GM21515 (cell line): Measurements from ENCODE around the gene TUBB2A.
"Not testable (repeated sequence)": the region's sequence is repeated elsewhere in the genome, so short reads cannot be mapped to it uniquely, and the experiment has no call there.

Experiments used
- ATAC-seq: cut with Tn5 transposase; IDR thresholded peaks from one replicate; pipeline ENCODE4 v1.9.1; 2021; ENCODE audit not compliant: unreplicated experiment

The TUBB2A gene

GRCh38 chr6:3156184-3157130 lies 887 bp downstream of the TUBB2A start:
- not testable (repeated sequence) for ATAC-seq

GRCh38 chr6:3155416-3155815 lies 1.9 kb downstream of the TUBB2A start:
- ATAC-seq, result not testable (repeated sequence)

GRCh38 chr6:3152689-3153088 lies 4.7 kb downstream of the TUBB2A start:
- ATAC-seq, result no peak

GRCh38 chr6:3151691-3152090 lies 5.7 kb downstream of the TUBB2A start:
- no peak for ATAC-seq

GRCh38 chr6:3147914-3148757 lies 9.2 kb downstream of the TUBB2A start:
- no peak for ATAC-seq

GRCh38 chr6:3144571-3144970 lies 12.8 kb downstream of the TUBB2A start:
- no peak for ATAC-seq

GRCh38 chr6:3143158-3143557 lies 14.2 kb downstream of the TUBB2A start:
- no peak for ATAC-seq

- ATAC-seq, result no peak
These were observed 14.8 kb downstream of the TUBB2A start for GRCh38 chr6:3142536-3142935.

GRCh38 chr6:3140201-3140600 lies 17.1 kb downstream of the TUBB2A start:
- ATAC-seq, result no peak

GRCh38 chr6:3139090-3139903 lies 18.0 kb downstream of the TUBB2A start:
- no peak for ATAC-seq

GRCh38 chr6:3138341-3138740 lies 19.0 kb downstream of the TUBB2A start:
- no peak for ATAC-seq

- ATAC-seq, result not testable (repeated sequence)
These were observed 19.5 kb downstream of the TUBB2A start for GRCh38 chr6:3137873-3138272.

GRCh38 chr6:3137057-3137777 lies 20.1 kb downstream of the TUBB2A start:
- no peak for ATAC-seq

- no peak for ATAC-seq
These were observed 20.9 kb downstream of the TUBB2A start for GRCh38 chr6:3136292-3137011.

- no peak for ATAC-seq
These were observed 21.6 kb downstream of the TUBB2A start for GRCh38 chr6:3135668-3136291.

- ATAC-seq, result no peak
These were observed 23.8 kb downstream of the TUBB2A start for GRCh38 chr6:3133515-3133914.

GRCh38 chr6:3131695-3132094 lies 25.6 kb downstream of the TUBB2A start:
- no peak for ATAC-seq

GRCh38 chr6:3128356-3129108 lies 28.8 kb downstream of the TUBB2A start:
- no peak for ATAC-seq
